HepG2 (cell line): Measurements from ENCODE around the gene RIMS3. TPM values are rescaled to one million over a fixed set of nuclear protein-coding genes. Genes with fewer than 3 reads are reported as not detected.

Experiments
- BRD4 ChIP-seq: sonication (generic); formaldehyde crosslinking; IDR thresholded peaks from 2 replicates; pipeline ENCODE4 v1.4.0; 2020; ENCODE audit warnings: missing genetic modification reagents
- GFI1 ChIP-seq: sonication (generic); formaldehyde crosslinking; IDR thresholded peaks from 2 replicates; pipeline ENCODE4 v1.5.0; 2020; ENCODE audit warnings: missing genetic modification reagents, mild to moderate bottlenecking, borderline replicate concordance
- GTF2F1 ChIP-seq: fragments of 150-350 bp; IDR thresholded peaks from 2 replicates; pipeline ENCODE4 v1.6.1; 2014; ENCODE audit warnings: low read length
- HMGXB4 ChIP-seq, 2 experiments: sonication (generic) in 1 of 2; formaldehyde crosslinking in 1 of 2; IDR thresholded peaks; 2 replicates each; pipeline versions ENCODE4 v1.4.0 to v1.6.1; 2018 to 2020; ENCODE audit warnings: missing genetic modification reagents in 2 of 2, borderline replicate concordance in 1 of 2, low read depth in 1 of 2, mild to moderate bottlenecking in 1 of 2, missing biosample characterization in 1 of 2
- MED1 ChIP-seq: sonication (generic); formaldehyde crosslinking; IDR thresholded peaks from 2 replicates; pipeline ENCODE4 v1.4.0; 2020; ENCODE audit warnings: missing genetic modification reagents
- NFYB ChIP-seq: sonication (generic); formaldehyde crosslinking; IDR thresholded peaks from 2 replicates; pipeline ENCODE4 v1.4.0; 2020; ENCODE audit warnings: missing genetic modification reagents
- PBX2 ChIP-seq: IDR thresholded peaks from 2 replicates; pipeline ENCODE4 v1.6.1; 2016; ENCODE audit warnings: control low read depth
- PHF21A ChIP-seq: sonication (generic); formaldehyde crosslinking; IDR thresholded peaks from 2 replicates; pipeline ENCODE4 v1.5.0; 2020; ENCODE audit warnings: mild to moderate bottlenecking, missing genetic modification reagents
- PHF5A ChIP-seq: IDR thresholded peaks from one replicate; pipeline ENCODE4 v1.6.1; 2018; ENCODE audit warnings: low read depth, missing genetic modification reagents; ENCODE audit not compliant: unreplicated experiment
- PHF8 ChIP-seq: sonication (generic); formaldehyde crosslinking; IDR thresholded peaks from 2 replicates; pipeline ENCODE4 v1.5.0; 2020; ENCODE audit warnings: missing genetic modification reagents
- POLR2AphosphoS5 ChIP-seq: IDR thresholded peaks from 2 replicates; pipeline ENCODE4 v1.6.1; 2012; ENCODE audit warnings: low read depth, low read length
- RFXANK ChIP-seq: IDR thresholded peaks from 2 replicates; pipeline ENCODE4 v1.6.1; 2016
- SMC3 ChIP-seq: IDR thresholded peaks from 2 replicates; pipeline ENCODE4 v1.6.1; 2011; ENCODE audit warnings: low read length, improper control_type of control experiment
- SP140L ChIP-seq: sonication (generic); formaldehyde crosslinking; IDR thresholded peaks from 2 replicates; pipeline ENCODE4 v1.4.0; 2020; ENCODE audit warnings: missing genetic modification reagents, borderline replicate concordance
- TFE3 ChIP-seq: IDR thresholded peaks from 2 replicates; pipeline ENCODE4 v1.6.1; 2016
- YY1 ChIP-seq: IDR thresholded peaks from 2 replicates; pipeline ENCODE4 v1.6.1; 2011; ENCODE audit warnings: low read length, low read depth, moderate library complexity, mild to moderate bottlenecking; ENCODE audit not compliant: insufficient read depth, insufficient replicate concordance
- ZC3H4 ChIP-seq: sonication (generic); formaldehyde crosslinking; IDR thresholded peaks from 2 replicates; pipeline ENCODE4 v1.4.0; 2020; ENCODE audit warnings: missing genetic modification reagents, borderline replicate concordance
- ZNF256 ChIP-seq: sonication (generic); formaldehyde crosslinking; conservative IDR thresholded peaks from 2 replicates; pipeline ENCODE4 v1.4.0; 2020; ENCODE audit warnings: missing genetic modification reagents
- ZNF296 ChIP-seq: sonication (generic); formaldehyde crosslinking; conservative IDR thresholded peaks from 2 replicates; pipeline ENCODE4 v1.5.0; 2020; ENCODE audit warnings: mild to moderate bottlenecking, missing genetic modification reagents
- ZNF350 ChIP-seq: sonication (generic); formaldehyde crosslinking; IDR thresholded peaks from 2 replicates; pipeline ENCODE4 v1.4.0; 2020; ENCODE audit warnings: mild to moderate bottlenecking, low read depth, missing genetic modification reagents, borderline replicate concordance
- ZNF430 ChIP-seq: sonication (generic); formaldehyde crosslinking; IDR thresholded peaks from 2 replicates; pipeline ENCODE4 v1.9.0; 2021; ENCODE audit warnings: mild to moderate bottlenecking, missing genetic modification reagents
- ZNF670 ChIP-seq: sonication (generic); formaldehyde crosslinking; IDR thresholded peaks from 2 replicates; pipeline ENCODE4 v1.8.0; 2022; ENCODE audit warnings: mild to moderate bottlenecking, missing genetic modification reagents, borderline replicate concordance
- ZNF710 ChIP-seq: sonication (generic); formaldehyde crosslinking; IDR thresholded peaks from 2 replicates; pipeline ENCODE4 v1.5.0; 2020; ENCODE audit warnings: mild to moderate bottlenecking, missing genetic modification reagents, borderline replicate concordance
- ZNF720 ChIP-seq: sonication (generic); formaldehyde crosslinking; IDR thresholded peaks from 2 replicates; pipeline ENCODE4 v1.4.0; 2020; ENCODE audit warnings: missing genetic modification reagents
- polyA plus RNA-seq, 8 experiments: library from polyadenylated mRNA; depleted of rRNA in 3 of 8; stranded (reverse) in 7 of 8; unstranded in 1 of 8; fragments of >200 nt; fragmentation: Illumina TruSeq in 4 of 8; extraction: Trizol in 4 of 8; gene quantifications; 2 replicates each; pipeline versions ENCODE4 v1.2.1 to v1.2.3, GENCODE V29; 2011 to 2016; ENCODE audit warnings: low read depth in 4 of 8, missing spikeins in 1 of 8, mixed read lengths in 1 of 8; ENCODE audit not compliant: insufficient read depth in 1 of 8
- total RNA-seq, 5 experiments: library from RNA; depleted of rRNA; stranded (reverse); fragments of >200 nt; fragmentation: Illumina TruSeq; extraction: Trizol; gene quantifications; 2 replicates each; pipeline ENCODE4 v1.2.3, GENCODE V29; 2016; ENCODE audit warnings: low read depth in 1 of 5

The RIMS3 gene
- total and polyA plus RNA-seq, 2 of the 13 experiments (the other 11 are each of a cell fraction or from before 2014, with no cell fraction given): 2.1 to 5.4 TPM

- TF ChIP-seq ZC3H4 (CRISPR knock-in tag): peak; percentile 21; the same call in 1 of the 2 replicates
- TF ChIP-seq MED1: peak; percentile 29; the same call in 1 of the 2 replicates
- TF ChIP-seq ZNF350 (CRISPR knock-in tag): peak; percentile 47; the same call in 1 of the 2 replicates
- 0 out of 2 replicates have a peak, but pooled peaks have one; percentile 51 for TF ChIP-seq ZNF670
- TF ChIP-seq NFYB: peak; percentile 99
- no peak for TF ChIP-seq BRD4 (CRISPR knock-in tag)
- peak; percentile 21 for TF ChIP-seq PHF5A (CRISPR knock-in tag)
- peak; percentile 16 to 52; a peak in 2 of 4 replicates for TF ChIP-seq HMGXB4 (CRISPR knock-in tag; IDR thresholded peaks at IDR 0.05; ENCODE audit: borderline replicate concordance in 1 of 2, low read depth in 1 of 2)
- 0 out of 2 replicates have a peak, but pooled peaks have one; percentile 9 for TF ChIP-seq TFE3 (CRISPR knock-in tag)
- peak; percentile 93 for TF ChIP-seq POLR2AphosphoS5
- TF ChIP-seq ZNF720 (CRISPR knock-in tag): no peak
- 0 out of 2 replicates have a peak, but pooled peaks have one; percentile 47 for TF ChIP-seq PHF21A (CRISPR knock-in tag)
- TF ChIP-seq ZNF256 (CRISPR knock-in tag): no peak
- TF ChIP-seq SMC3: no peak
- peak; percentile 45; the same call in 1 of the 2 replicates for TF ChIP-seq GFI1 (CRISPR knock-in tag)
- TF ChIP-seq PBX2 (CRISPR knock-in tag): peak; percentile 78
- no peak for TF ChIP-seq GTF2F1
- TF ChIP-seq YY1: peak; percentile 46
- TF ChIP-seq RFXANK (CRISPR knock-in tag): peak; percentile 60; the same call in 1 of the 2 replicates
- TF ChIP-seq SP140L: no peak
- TF ChIP-seq PHF8 (CRISPR knock-in tag): peak; percentile 34; the same call in 1 of the 2 replicates
- TF ChIP-seq ZNF430 (CRISPR knock-in tag): no peak
- TF ChIP-seq ZNF710 (CRISPR knock-in tag): no peak
- TF ChIP-seq ZNF296: no peak
Measured at GRCh38 chr1:40709100-40709801, 43.8 kb upstream of the RIMS3 start (continued).
